GM12873 (cell line): Measurements from ENCODE around the gene MCM9.

Experiments
- CTCF ChIP-seq: IDR thresholded peaks from 2 replicates; pipeline ENCODE4 v1.5.1; 2012; ENCODE audit warnings: low read depth, mild to moderate bottlenecking, moderate library complexity, low read length, control low read depth; ENCODE audit not compliant: insufficient read depth; ENCODE audit errors: missing control alignments

Gene MCM9

GRCh38 chr6:118770835-118771234, 164.1 kb downstream of the MCM9 start:
- TF ChIP-seq CTCF: no peak

DNA sequence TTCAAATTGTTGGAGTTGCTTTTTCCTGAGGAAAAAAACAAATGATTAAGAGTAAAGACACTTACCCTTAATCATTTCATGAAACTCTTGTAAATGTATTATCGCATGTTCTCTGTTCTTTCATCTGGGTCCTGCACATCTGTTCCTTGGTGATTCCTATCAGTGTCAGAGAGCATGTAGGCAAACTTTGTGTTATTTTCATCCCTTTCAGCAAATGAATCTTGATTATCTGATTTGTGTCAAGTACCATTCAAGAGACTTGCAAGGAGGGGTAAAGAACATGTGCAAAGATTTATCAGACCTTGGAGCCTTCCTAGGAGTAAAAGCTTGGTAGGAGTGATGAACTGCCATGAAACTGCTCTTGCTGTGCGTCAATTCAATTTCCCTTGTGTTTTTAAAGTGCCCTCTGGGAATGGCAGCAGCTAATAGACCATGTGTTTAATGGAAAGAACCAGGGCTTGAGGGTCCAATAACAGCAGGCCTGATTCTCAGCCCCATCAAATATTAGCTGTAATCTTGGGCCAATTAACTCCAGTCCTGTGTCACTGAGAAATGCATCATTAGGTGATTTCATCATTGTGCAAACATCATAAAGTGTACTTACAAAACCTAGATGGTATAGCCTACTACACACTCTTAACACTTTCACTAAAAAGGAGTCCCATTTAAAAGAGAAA, 164.7 kb downstream of the MCM9 start:
- TF ChIP-seq CTCF: no peak

DNA sequence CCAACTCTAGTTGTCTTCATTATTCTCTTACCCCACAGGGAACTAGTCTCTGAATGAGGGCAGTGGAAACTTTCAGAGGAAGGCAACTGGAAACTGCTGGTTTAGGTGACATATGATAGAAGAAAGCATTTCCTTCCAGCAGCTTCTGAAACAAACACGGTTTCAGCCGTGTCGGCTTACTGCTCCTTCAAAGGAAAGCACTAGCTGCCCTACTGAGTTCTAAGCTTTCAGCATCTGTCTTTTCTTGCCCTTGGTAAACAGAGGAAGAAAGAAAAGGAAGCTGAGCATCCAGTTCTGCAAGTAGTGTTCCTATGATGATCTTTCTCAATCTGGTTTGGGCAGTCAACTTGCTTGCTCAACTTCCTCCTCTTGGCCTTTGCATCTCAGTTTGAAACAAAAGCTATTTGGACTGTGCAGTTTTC, 166.0 kb downstream of the MCM9 start:
- no peak for TF ChIP-seq CTCF

- TF ChIP-seq CTCF: no peak
Observed at GRCh38 chr6:118768441-118768840, 166.5 kb downstream of the MCM9 start.

- TF ChIP-seq CTCF: no peak
Observed at GRCh38 chr6:118764766-118765165, 170.2 kb downstream of the MCM9 start.
